Measurements from ENCODE around the gene PPP1R14D. TPM values are rescaled to one million over a fixed set of nuclear protein-coding genes. Genes with fewer than 3 reads are reported as not detected.

Gene PPP1R14D
- total and polyA plus RNA-seq, 2 donors (not counting 3 experiments of a cell fraction or from before 2014, with no cell fraction given): not detected

- no peak overlapping the region for H3K27ac ChIP-seq (ENCODE audit: insufficient read depth, low read depth, low read length)
- POLR2A ChIA-PET: no interaction called here
- no peaks in the 10 kb centered on the region for H3K4me1 ChIP-seq (ENCODE audit: control insufficient read depth, extremely low read depth, insufficient read depth, low read length)
- no peak overlapping the region for H3K9ac ChIP-seq (replicated peaks; ENCODE audit: extremely low read depth, insufficient read depth, low read length)
- DNase-seq (ENCODE audit: low read depth, low spot score): no peak
- TF ChIP-seq CTCF (IDR thresholded peaks at IDR 0.05; ENCODE audit: extremely low read depth in 1 of 2, insufficient read depth in 1 of 2, low read depth in 1 of 2, low read length in 2 of 2) (no peak), FOS (IDR thresholded peaks at IDR 0.05; ENCODE audit: borderline replicate concordance, insufficient read depth, low read length) (no peak), POLR2AphosphoS5 (IDR thresholded peaks at IDR 0.05; ENCODE audit: insufficient read depth, low read depth, low read length) (no peak), MYC (IDR thresholded peaks at IDR 0.05; ENCODE audit: low read depth, low read length) (no peak), MAX (IDR thresholded peaks at IDR 0.05; ENCODE audit: insufficient read depth, insufficient read length) (no peak), JUN (IDR thresholded peaks at IDR 0.05; ENCODE audit: borderline replicate concordance, insufficient read depth, insufficient read length, low read depth) (no peak), EZH2 (IDR thresholded peaks at IDR 0.05; ENCODE audit: borderline replicate concordance, low read depth, low read length, severe bottlenecking) (no peak), POLR2A (IDR thresholded peaks at IDR 0.05; ENCODE audit: low read depth, low read length) (no peak), GATA2 (IDR thresholded peaks at IDR 0.05; ENCODE audit: insufficient read depth, insufficient read length, low read depth, low read length) (no peak)
- FAIRE-seq: no peak
- H3K36me3 ChIP-seq (ENCODE audit: control insufficient read depth in 2 of 2, extremely low read depth in 1 of 2, insufficient read depth in 2 of 2, low read length in 2 of 2): no peaks in the 10 kb centered on the region
- no peaks in the 10 kb centered on the region for H3K79me2 ChIP-seq (ENCODE audit: control insufficient read depth, insufficient read depth, low read length)
- dilution Hi-C loops (cut with MboI; ENCODE audit: extremely low pct_ligation_motif_present, low sequenced_read_pairs) (no loop called here), intact Hi-C loops (cut with micrococcal nuclease) (no loop called here)
- no TSS peak for BruUV-seq (replicated peaks)
- no peaks in the 10 kb centered on the region for H4K20me1 ChIP-seq (replicated peaks; ENCODE audit: control insufficient read depth, extremely low read depth, insufficient read depth, low read length)
- CTCF ChIA-PET: interaction anchor here (0.9 kb wide), 1 partner anchor 26 kb away, joined by 5 read pairs; no protein-coding TSS in a partner anchor
- no peak overlapping the region for H3K4me2 ChIP-seq (ENCODE audit: insufficient read depth, low read length)
- H2AFZ ChIP-seq (ENCODE audit: low read depth, low read length): no peak overlapping the region
- H3K27me3 ChIP-seq (ENCODE audit: control insufficient read depth in 2 of 2, insufficient read depth in 2 of 2, low read length in 2 of 2): peaks cover 0 to 5% of the 10 kb centered on the region in 2 experiments
- no peaks in the 10 kb centered on the region for H3K9me3 ChIP-seq (replicated peaks; ENCODE audit: control insufficient read depth, insufficient read depth, low read length)
- no peaks in the 10 kb centered on the region for H3K9me1 ChIP-seq (replicated peaks; ENCODE audit: control insufficient read depth, extremely low read depth, insufficient read depth, low read length)
- H3K4me3 ChIP-seq (replicated peaks in 1 of 3; ENCODE audit: insufficient read depth in 1 of 3, low read depth in 1 of 3, low read length in 3 of 3): no peak overlapping the region
Measured at GRCh38 chr15:40832903-40833302, 4.4 kb upstream of the PPP1R14D start.

Measured in endothelial cell of umbilical vein (primary cell).